ENCODE data around the gene RPL38. TPM values are rescaled to one million over a fixed set of nuclear protein-coding genes. Genes with fewer than 3 reads are reported as not detected.

Gene RPL38
- total and polyA plus RNA-seq, 2 of the 4 experiments (the other 2 are of a cell fraction), result 111 to 527 TPM

DNA sequence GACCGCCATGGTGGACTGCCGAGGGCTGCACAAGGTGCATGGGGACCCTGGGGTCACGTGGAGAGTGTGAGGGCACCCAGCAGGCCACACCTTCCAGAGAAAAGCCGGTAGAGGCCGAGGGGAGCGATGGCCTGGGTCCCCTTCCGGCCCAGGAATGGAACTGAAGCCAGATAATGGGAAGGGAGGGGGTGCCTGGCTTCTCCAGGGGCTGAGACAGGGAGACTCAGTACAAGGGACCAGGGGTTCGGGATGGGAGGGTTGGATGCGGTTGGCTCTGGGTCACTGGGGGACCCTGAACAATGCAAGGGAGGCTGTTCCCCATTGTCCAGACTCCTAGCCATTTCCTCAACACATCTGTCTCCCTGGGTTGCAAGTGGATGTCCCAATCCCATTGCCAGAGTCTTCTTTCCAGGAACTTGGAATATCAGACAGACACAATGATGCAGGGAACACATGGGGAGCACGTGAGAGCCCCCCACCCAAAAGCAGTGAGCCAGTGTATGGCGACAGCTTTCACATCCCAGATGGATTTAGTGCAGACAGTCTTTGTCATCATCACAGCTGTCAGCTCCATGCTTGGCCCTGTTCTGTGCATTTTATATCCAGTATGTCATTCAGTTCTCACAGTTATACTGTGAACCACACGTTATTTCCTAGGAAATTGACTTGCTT lies 47.0 kb downstream of the RPL38 start:
- no peak overlapping the region for H2AK5ac ChIP-seq (ENCODE audit: low read depth, low read length)
- intact Hi-C loops (cut with micrococcal nuclease) (no loop called here), dilution Hi-C loops (cut with HindIII; ENCODE audit: low sequenced_read_pairs, unreplicated experiment) (no loop called here), in situ Hi-C loops (cut with MboI; ENCODE audit: low sequenced_read_pairs) (no loop called here)
- no peak overlapping the region for H3K23ac ChIP-seq (ENCODE audit: low read depth, low read length)
- no peak overlapping the region for H4K5ac ChIP-seq (ENCODE audit: low read depth, low read length)
- no peaks in the 10 kb centered on the region for H3K79me1 ChIP-seq (ENCODE audit: low read depth in 1 of 2, low read length in 2 of 2)
- no peak overlapping the region for H3K4me3 ChIP-seq (ENCODE audit: insufficient read depth, low read depth, low read length)
- H3K9me3 ChIP-seq (ENCODE audit: control insufficient read depth, insufficient read depth, low read length), result no peaks in the 10 kb centered on the region
- H3K9ac ChIP-seq (ENCODE audit: low read depth, low read length), result no peak overlapping the region
- ATAC-seq (ENCODE audit: low read depth) (no peak), DNase-seq (no peak)
- H3K14ac ChIP-seq (replicated peaks; ENCODE audit: low read depth, low read length), result no peak overlapping the region
- no TSS peak for BruUV-seq (replicated peaks)
- no peak overlapping the region for H3K4ac ChIP-seq (ENCODE audit: low read depth, low read length)
- H4K91ac ChIP-seq (ENCODE audit: insufficient read depth, low read depth, low read length), result no peak overlapping the region
- WGBS, 2 experiments (ENCODE audit: extremely low coverage in 2 of 2, insufficient read length in 1 of 2), result no CpG with 5 or more reads among the region's 12 CpGs
- no peak overlapping the region for H4K8ac ChIP-seq (ENCODE audit: low read depth in 2 of 2, low read length in 2 of 2)
- ChIA-PET CTCF (no interaction called here), POLR2A (ENCODE audit: unreplicated experiment) (no interaction called here)
- no peaks in the 10 kb centered on the region for H3K36me3 ChIP-seq (ENCODE audit: control insufficient read depth, insufficient read depth, low read length)
- H3K18ac ChIP-seq (ENCODE audit: low read depth, low read length), result no peak overlapping the region
- no peak overlapping the region for H3K4me2 ChIP-seq (ENCODE audit: low read depth, low read length)
- H2BK120ac ChIP-seq (ENCODE audit: low read depth, low read length), result no peak overlapping the region
- H3K27me3 ChIP-seq (ENCODE audit: control insufficient read depth, insufficient read depth, low read length), result no peaks in the 10 kb centered on the region
- no peak overlapping the region for H3K27ac ChIP-seq (ENCODE audit: insufficient read depth, low read length)
- H2AFZ ChIP-seq (replicated peaks; ENCODE audit: low read length, poor library complexity), result no peak overlapping the region
- H3K56ac ChIP-seq (ENCODE audit: extremely low read depth, insufficient read depth, low read length), result no peak overlapping the region
- no peaks in the 10 kb centered on the region for H3K4me1 ChIP-seq (ENCODE audit: control insufficient read depth, insufficient read depth, low read length)
- H2BK5ac ChIP-seq (ENCODE audit: low read depth, low read length, poor library complexity, severe bottlenecking), result no peak overlapping the region
- TF ChIP-seq MXI1 (IDR thresholded peaks at IDR 0.05; ENCODE audit: borderline replicate concordance, low read depth, low read length) (no peak), BHLHE40 (IDR thresholded peaks at IDR 0.05; ENCODE audit: low read depth, low read length) (no peak), RFX5 (IDR thresholded peaks at IDR 0.05; ENCODE audit: low read depth, low read length) (no peak), RCOR1 (IDR thresholded peaks at IDR 0.05; ENCODE audit: insufficient replicate concordance, low read length) (no peak), MAZ (IDR thresholded peaks at IDR 0.05; ENCODE audit: borderline replicate concordance, low read depth, low read length) (no peak)
- H3K9me1 ChIP-seq (ENCODE audit: insufficient read depth, low read length), result no peaks in the 10 kb centered on the region
- H2BK20ac ChIP-seq (ENCODE audit: low read depth, low read length), result no peak overlapping the region
- no peak overlapping the region for H2BK15ac ChIP-seq (ENCODE audit: low read depth, low read length)
- H4K20me1 ChIP-seq (ENCODE audit: insufficient read depth, low read length), result no peaks in the 10 kb centered on the region
- H2AK9ac ChIP-seq (replicated peaks; ENCODE audit: low read depth, low read length, poor library complexity), result no peak overlapping the region
